GM21529 (cell line): ENCODE results near the gene CAPN10.

Experiments used
- ATAC-seq: cut with Tn5 transposase; IDR thresholded peaks from one replicate; pipeline ENCODE4 v1.9.1; 2021; ENCODE audit not compliant: unreplicated experiment

The CAPN10 gene

GRCh38 chr2:240563951-240564560, 22.5 kb upstream of the CAPN10 start:
- no peak for ATAC-seq

- ATAC-seq, result no peak
Observed at GRCh38 chr2:240564561-240565332, 21.8 kb upstream of the CAPN10 start.

GRCh38 chr2:240565333-240566202, 21.0 kb upstream of the CAPN10 start:
- ATAC-seq, result peak; percentile 38

- peak; percentile 54 for ATAC-seq
Observed at GRCh38 chr2:240566203-240567136, 20.1 kb upstream of the CAPN10 start.

GRCh38 chr2:240567137-240567871, 19.2 kb upstream of the CAPN10 start:
- ATAC-seq, result no peak

GRCh38 chr2:240567872-240568677, 18.5 kb upstream of the CAPN10 start, which contains the start of gene RNPEPL1:
TSS of gene RNPEPL1 (plus strand) at chr2:240568484. CDS start at chr2:240568587, 103 bp downstream.
- peak; percentile 25 for ATAC-seq

- ATAC-seq, result peak; percentile 8
Observed at GRCh38 chr2:240568678-240569522, 17.6 kb upstream of the CAPN10 start.

- no peak for ATAC-seq
Observed at GRCh38 chr2:240569523-240569997, 17.0 kb upstream of the CAPN10 start.

- ATAC-seq, result no peak
Observed at GRCh38 chr2:240569998-240570530, 16.5 kb upstream of the CAPN10 start.

GRCh38 chr2:240570531-240571313, 15.8 kb upstream of the CAPN10 start:
- no peak for ATAC-seq

GRCh38 chr2:240571314-240571973, 15.1 kb upstream of the CAPN10 start:
- ATAC-seq, result no peak

GRCh38 chr2:240572141-240573031, 14.1 kb upstream of the CAPN10 start:
- no peak for ATAC-seq

GRCh38 chr2:240573071-240573515, 13.4 kb upstream of the CAPN10 start:
- ATAC-seq, result no peak

- ATAC-seq, result no peak
Observed at GRCh38 chr2:240573516-240574385, 12.8 kb upstream of the CAPN10 start.
